PC-9 (cell line): ENCODE data around the gene EPHA4.

ENCODE experiments used
- EZH2 ChIP-seq: fragments of 200-600 bp; sonication (generic); IDR thresholded peaks from 2 replicates; pipeline ENCODE4 v1.8.0; 2017; ENCODE audit warnings: antibody characterized with exemption, low read depth
- TF ChIP-seq, protein P1 (sequence below): fragments of 200-600 bp; sonication (generic); conservative IDR thresholded peaks from 2 replicates; pipeline ENCODE4 v1.6.1; 2017; ENCODE audit warnings: mixed run types, antibody characterized with exemption, mild to moderate bottlenecking, moderate library complexity

DNA sequence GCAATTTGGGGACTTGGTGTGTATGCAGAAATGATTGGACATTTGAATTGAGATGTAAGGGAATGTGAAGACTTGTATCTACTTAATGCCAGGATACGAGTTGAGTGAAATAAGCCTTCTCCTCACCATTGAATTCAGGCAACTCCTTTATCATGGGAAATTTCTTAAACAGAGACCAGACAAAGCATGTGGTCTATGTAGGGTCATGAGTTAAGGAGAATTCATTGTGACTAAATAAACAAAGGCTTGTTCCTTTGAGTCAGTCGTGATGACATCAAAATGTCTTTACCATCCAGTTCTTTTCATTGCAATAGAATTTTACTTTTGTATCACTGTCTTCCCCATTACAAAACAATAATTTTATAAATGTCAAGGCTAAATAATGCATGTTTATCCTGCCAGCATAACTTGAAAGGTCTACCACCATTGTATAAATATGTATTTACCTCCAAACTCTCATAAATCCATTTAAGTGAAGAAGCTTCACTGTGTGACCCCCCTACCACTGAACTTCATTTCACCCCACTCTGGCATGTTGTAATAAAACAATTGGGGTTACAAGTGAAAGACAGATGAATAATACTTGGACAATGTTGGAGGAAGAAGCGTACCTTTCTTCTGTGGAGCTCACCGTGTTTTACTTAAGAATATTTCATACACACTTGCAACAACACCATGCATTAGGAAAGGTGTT is 149.4 kb downstream of the EPHA4 start:
- TF ChIP-seq, protein P1, sequence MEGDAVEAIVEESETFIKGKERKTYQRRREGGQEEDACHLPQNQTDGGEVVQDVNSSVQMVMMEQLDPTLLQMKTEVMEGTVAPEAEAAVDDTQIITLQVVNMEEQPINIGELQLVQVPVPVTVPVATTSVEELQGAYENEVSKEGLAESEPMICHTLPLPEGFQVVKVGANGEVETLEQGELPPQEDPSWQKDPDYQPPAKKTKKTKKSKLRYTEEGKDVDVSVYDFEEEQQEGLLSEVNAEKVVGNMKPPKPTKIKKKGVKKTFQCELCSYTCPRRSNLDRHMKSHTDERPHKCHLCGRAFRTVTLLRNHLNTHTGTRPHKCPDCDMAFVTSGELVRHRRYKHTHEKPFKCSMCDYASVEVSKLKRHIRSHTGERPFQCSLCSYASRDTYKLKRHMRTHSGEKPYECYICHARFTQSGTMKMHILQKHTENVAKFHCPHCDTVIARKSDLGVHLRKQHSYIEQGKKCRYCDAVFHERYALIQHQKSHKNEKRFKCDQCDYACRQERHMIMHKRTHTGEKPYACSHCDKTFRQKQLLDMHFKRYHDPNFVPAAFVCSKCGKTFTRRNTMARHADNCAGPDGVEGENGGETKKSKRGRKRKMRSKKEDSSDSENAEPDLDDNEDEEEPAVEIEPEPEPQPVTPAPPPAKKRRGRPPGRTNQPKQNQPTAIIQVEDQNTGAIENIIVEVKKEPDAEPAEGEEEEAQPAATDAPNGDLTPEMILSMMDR, result no peak
- no peak for TF ChIP-seq EZH2
